SHP77 treated with DMSO at 0.1 percent for 48 hours (cell line): ENCODE results near the gene CRACR2B.

ENCODE experiments used
- DNase-seq: peaks from one replicate; lab custom pipeline; 2025; lab: John Stamatoyannopoulos, UW

The CRACR2B gene

DNA sequence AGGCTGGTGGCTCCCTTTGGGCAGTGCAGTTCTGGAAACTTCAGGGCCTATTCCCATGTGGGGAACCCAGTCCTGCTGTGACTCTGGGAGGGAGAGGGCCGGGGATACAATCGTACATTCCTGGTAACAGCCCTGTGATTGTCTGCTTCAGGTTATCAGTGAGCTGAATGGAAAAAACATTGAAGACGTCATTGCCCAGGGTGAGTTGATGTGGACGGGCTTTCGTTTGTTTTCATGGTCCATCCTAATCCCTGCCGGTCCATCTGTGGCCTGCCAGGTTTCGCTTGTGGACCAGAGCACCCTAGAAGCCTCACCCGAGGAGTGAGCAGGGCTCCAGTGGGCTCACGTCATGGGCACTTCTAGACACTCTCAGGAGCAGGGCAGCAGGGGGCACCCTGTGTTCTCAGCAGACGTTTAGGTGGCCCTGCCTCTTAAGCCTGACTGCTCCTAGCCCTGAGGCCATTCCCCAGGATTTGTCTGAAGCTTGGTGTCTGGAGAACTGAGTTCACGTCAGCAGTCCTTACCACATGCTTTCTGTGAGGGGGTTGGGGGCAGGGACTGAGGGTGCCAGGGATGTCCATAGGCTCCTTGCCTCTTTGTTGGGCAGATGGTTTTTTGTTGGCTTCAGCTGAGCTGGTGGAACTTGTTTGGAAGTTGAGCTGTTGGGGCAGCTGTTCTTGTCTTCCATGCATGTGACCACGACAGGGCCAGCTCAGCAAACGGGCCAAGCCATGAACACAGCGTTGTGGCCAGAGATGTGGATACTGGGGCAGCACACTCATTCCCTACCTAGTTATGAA, 16.1 kb upstream of the CRACR2B start:
- no peak for DNase-seq

DNA sequence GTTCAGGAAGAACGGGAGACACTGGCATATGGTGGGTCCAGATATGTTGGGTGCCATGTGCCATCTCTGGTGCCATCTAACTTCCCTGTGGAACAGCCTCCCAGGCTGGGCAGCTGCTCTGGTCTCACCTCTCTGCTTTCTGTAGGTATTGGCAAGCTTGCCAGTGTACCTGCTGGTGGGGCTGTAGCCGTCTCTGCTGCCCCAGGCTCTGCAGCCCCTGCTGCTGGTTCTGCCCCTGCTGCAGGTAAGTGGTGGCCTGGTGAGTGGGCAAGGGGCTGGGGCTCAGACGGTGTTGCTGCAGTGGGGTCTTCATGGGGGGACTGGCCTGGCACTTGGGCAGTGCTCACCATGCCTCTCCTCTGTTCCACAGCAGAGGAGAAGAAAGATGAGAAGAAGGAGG, 15.3 kb upstream of the CRACR2B start:
- DNase-seq = no peak

DNA sequence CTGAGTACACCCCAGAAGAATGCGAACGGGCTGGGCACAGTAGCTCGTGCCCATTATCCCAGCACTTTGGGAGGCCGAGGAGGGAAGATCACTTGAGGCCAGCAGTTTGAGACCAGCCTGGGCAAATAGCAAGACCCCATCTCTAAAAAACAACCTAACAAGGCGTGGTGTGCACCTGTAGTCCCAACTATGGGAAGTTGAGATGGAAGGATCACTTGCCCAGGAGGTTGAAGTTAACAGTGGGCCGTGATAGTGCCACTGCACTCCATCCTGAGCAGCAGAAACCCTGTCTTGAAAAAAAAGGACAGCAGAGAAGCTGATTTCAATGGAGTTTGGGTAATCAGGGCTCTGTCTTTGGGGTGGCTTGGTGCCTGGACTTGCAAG, 14.7 kb upstream of the CRACR2B start:
- DNase-seq = no peak

DNA sequence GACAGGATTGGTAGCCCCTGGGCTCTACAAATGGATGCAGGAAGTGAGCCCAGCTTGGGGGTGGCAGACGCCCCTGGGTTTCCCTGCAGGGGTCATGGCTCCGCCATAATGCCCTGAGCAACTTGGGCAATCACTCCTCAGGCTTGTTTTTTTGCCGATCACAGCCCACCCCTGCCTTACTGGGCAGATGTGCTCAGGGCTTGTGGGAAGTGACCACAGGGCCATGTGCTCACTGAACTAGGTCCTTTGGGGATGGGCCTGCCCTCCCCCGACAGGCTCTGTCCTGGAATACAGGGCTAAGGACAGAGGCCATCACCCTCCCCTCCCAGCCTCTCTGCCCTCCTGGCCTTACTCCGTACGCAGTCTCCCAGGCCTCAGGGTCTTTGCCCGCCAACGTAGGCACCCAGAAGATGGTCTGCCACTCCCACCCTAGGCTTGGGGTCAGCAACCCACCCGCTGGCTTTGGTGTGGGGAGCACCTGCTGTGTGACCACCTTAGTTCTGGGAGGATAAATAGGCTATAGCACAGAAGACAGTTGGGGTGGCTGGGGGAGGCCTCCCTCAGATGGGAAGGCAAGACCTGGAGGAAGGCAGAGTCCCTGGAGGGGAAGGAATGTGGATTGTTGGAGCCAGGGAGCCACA, 14.1 kb upstream of the CRACR2B start:
- DNase-seq = no peak

DNA sequence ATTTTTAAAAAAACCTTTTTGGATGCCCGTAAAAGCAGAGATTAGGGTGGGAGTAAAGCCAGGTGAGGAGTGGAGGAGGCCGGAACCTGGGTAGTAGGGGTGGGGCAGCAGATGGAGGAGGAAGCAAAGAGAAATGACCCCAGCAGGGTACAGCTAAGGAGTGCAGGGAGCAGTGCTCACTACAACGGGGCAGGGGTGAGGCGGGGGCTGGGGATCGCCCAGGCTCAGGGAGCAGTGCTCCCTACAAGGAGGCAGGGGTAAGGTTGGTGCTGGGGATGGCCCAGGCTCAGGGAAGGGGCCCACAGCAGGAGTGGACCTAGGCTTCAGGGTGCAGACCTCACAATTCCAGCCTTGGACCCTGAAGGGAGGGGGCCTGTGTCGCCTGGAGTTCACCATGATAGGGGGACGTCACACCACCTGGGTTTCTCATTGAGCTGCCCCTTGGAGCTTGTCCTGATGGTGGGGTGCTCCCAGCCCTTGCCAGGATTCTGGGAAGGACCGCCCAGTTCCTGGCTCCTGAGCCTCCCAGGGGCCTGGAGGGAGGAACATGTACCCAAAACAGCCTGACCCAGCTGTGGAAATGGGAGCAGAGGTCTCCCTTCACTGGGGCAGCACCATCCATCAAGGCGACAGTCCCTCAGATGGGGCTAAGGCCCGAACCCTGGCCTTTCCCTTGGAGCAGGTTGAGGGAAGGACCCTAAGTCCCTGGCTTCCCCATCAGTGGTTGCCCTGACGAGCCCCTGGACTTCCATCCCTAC, 11.9 kb upstream of the CRACR2B start:
- DNase-seq = no peak

DNA sequence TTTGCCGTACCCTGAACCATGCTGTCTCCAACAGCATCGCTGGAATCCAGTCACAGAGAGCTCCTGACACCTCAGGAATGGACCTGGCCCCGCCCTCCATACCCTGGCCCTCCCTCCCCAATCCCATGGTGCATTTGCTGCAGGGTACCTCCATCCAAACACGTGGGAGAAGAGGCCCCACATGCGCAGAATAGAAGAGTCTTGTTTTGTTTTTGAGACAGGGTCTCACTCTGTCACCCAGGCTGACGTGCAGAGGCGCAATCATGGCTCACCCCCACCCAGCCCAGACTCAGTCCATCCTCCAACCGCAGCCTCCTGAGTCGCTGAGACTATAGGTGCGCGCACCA, 11.3 kb upstream of the CRACR2B start:
- DNase-seq = no peak

DNA sequence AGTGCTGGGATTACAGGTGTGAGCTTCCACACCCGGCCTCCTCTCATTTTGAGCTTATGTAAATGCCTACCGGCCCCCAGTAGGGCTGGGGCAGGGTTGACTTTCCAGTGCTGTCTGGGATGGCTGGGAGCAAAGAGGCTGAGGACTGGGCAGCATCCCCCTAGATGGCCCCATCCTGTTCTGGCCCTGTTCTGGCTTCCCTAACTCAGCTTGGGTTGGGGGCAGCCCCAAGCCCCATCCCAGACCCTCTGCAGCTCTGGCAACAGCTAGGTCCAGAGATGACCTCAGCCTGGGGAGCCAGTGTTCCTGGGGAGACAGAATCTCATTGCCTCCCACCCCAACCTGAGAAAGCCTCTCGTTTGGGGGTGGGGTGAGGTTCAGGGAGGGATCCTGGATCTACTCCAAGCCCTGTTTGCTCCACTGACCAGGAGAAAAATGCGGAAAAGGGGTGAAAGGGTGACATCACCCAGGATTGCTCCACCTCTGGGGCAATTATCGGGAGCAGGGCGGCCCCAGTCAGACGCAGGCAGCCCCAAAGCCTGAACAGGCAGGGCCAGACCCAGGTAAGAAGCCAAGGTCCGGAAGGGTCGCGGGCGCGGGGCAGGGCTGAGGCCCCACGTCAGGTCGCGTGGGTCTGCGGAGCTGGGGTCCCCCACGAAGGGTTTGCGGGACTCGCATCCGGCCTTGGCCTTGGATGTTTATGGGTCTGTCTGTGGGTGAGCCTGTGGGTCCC, 9.2 kb upstream of the CRACR2B start, which contains the start of gene PNPLA2:
Gene PNPLA2 (plus strand): TSS at position 519 of the 733 bp plus-strand sequence. CDS start 805 bp downstream, outside the sequence.
- DNase-seq = no peak

DNA sequence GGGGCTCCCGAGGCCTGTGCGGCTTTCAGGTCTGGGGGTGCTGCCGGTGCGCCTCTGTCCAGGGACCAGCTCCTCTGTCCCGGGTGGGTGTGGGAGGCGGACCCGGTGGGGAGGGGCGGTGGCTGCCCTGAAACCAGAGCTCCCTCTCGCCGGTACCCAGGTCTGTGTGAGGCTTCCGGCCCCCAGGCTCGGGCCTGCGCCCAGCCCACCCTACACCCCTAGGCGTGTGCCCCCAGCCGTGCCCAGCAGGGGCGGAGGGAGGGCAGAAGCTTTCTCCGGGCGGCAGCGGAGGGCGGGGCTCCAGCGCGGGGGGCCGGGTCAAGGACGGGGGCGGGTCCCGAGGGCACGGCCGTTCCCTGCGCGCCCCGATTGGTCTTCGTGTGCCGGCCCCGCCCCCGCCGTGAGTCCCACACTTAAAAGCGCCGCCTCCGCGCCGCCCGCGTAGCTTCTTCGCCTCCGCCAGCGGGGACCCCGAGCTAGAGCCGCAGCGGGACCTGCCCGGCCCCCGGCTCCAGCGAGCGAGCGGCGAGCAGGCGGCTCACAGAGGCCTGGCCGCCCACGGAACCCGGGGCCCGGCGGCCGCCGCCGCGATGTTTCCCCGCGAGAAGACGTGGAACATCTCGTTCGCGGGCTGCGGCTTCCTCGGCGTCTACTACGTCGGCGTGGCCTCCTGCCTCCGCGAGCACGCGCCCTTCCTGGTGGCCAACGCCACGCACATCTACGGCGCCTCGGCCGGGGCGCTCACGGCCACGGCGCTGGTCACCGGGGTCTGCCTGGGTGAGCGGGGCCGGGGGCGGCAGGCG, 8.4 kb upstream of the CRACR2B start:
- DNase-seq = no peak

DNA sequence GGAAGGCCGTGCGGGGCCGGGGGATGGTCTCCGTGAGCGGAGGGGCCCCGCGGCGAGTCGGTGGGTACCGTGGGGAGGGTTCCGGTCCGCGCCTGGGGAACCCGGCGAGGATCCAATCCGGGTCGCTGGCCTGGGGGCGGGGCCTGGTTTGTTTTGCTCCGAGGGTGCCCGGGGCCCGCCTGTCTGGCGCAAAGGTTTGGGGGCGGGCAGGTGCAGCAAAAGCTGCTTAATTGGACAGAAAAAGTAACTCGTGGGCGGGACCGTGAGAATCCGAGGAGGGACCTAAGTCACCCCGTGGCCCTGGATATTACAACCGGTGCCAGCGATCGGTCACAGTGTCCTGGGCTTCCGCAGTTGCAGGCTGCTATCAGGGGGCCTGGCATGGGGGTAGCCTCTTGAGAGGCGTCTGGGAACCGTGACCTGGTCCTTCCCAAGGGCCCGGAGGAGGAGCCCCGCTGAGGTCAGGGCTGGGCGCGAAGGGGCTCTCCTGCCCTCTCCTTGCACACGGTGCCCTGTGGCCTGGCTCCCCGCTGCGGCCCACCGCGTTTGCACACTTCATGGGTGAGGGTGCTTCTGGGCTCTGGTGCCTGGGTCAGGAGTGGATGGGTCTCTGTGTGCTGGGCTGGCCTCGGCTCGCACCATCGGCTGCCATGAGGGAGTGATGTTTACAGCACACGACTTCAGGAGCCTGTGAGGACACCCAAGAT, 7.6 kb upstream of the CRACR2B start:
- DNase-seq = peak; percentile 17

DNA sequence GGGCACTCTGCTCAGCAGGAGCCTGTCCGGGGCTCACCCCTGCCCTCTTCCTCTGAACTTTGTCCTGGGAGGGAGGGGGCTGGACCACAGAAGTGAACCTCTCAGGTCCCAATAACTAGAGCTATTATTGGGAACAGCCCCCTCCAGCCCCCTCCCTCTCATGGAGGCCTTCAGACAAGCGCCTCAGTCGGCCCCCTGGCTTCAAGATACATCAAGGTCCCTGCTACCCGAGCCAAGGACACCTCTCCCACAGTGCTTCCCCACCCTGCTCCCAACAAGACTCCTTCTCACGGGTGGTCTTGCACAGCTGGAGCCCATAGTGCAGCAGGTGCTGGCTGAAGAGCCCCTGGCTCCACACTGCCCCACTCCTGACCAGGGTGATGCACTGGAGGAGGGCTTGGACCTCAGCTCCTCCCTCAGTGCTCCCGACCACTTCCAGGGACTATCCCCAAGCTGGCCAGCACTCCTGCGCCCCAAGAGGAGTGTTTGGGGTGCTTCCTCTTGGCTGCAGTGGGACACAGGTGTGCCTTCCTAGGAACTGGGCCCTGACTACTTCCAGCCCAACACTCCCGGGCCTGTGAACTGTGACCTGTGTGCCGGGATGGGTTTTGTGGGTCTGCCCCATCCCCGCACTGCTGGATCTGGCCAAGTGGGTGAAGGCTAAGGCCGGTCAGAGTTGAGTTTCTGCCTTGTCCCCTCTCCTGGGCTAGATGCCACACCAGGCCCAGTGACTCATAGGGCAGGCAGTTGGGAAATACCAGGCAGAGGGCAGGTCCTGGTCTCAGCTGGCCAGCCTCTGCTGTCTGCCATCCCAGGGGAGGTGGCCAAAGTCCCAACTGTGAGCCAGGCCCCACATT, 6.8 kb upstream of the CRACR2B start:
- no peak for DNase-seq

DNA sequence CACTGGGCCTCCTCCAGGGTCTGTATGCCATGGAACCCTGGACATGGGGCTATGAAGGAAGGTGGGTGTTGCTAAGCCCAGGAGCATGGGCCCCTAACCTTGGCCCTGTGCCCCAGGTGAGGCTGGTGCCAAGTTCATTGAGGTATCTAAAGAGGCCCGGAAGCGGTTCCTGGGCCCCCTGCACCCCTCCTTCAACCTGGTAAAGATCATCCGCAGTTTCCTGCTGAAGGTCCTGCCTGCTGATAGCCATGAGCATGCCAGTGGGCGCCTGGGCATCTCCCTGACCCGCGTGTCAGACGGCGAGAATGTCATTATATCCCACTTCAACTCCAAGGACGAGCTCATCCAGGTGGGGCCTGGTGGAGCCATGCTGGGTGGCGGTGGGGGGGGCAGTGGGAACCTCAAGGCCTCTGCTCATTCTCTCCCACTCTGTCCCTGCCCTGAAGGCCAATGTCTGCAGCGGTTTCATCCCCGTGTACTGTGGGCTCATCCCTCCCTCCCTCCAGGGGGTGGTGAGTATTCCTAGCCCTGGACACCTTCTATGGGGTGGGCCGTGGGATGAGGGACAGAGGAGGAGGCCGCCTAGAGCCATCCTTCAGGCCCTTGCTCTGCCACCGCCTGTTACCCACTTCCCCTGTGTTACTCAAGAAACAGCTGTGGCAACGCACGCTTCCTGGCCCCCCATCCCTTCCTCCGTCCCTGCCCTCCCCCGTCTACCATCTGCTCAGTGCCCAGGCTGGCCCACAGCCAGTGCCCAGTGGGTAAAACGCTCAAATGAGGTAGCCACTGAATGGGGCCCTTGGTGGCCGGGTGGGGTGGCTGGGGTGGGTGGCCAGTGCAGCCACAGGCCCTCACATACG, 6.0 kb upstream of the CRACR2B start:
- no peak for DNase-seq

DNA sequence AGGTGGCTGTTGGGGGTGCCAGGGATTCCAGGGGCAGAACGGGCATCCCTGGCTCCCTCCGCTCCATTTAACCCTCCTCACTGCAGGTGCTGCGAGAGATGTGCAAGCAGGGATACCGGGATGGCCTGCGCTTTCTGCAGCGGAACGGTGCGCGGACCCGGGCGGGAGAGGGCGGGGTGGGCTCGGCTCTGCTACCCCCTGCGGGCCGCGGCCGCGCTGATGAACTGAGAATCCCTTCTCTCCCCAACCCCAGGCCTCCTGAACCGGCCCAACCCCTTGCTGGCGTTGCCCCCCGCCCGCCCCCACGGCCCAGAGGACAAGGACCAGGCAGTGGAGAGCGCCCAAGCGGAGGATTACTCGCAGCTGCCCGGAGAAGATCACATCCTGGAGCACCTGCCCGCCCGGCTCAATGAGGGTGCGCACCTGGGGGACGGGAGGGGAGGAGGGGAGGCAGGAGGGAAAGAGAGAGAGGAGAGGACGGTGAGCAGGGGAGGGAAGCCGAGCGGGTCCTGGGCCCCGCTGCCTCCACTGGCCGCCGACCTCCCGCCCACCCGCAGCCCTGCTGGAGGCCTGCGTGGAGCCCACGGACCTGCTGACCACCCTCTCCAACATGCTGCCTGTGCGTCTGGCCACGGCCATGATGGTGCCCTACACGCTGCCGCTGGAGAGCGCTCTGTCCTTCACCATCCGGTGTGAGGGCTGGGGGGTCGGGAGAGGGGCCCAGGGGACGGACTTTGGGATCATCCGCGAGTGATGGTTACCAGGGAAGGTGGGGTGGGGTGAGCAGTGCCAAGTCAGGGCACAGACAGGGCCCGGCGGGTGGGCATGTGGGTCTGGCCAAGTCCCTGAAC, 4.1 kb upstream of the CRACR2B start:
- no peak for DNase-seq

DNA sequence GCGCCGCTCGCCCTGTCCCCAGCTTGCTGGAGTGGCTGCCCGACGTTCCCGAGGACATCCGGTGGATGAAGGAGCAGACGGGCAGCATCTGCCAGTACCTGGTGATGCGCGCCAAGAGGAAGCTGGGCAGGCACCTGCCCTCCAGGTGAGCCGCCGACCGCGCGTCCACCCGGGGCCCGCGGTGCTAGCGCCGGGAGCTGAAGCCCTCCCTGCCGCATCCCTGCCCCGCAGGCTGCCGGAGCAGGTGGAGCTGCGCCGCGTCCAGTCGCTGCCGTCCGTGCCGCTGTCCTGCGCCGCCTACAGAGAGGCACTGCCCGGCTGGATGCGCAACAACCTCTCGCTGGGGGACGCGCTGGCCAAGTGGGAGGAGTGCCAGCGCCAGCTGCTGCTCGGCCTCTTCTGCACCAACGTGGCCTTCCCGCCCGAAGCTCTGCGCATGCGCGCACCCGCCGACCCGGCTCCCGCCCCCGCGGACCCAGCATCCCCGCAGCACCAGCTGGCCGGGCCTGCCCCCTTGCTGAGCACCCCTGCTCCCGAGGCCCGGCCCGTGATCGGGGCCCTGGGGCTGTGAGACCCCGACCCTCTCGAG, 3.3 kb upstream of the CRACR2B start:
- DNase-seq = peak; percentile 45

DNA sequence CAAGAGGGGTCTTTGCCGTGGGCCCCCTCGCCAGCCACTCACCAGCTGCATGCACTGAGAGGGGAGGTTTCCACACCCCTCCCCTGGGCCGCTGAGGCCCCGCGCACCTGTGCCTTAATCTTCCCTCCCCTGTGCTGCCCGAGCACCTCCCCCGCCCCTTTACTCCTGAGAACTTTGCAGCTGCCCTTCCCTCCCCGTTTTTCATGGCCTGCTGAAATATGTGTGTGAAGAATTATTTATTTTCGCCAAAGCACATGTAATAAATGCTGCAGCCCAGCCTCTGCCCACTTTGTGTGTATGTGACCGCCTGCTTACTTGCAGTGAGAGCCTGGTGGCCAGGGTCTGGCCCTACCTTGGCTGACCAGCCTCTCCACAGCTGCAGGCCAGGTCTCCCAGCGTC, 2.8 kb upstream of the CRACR2B start:
- no peak for DNase-seq

DNA sequence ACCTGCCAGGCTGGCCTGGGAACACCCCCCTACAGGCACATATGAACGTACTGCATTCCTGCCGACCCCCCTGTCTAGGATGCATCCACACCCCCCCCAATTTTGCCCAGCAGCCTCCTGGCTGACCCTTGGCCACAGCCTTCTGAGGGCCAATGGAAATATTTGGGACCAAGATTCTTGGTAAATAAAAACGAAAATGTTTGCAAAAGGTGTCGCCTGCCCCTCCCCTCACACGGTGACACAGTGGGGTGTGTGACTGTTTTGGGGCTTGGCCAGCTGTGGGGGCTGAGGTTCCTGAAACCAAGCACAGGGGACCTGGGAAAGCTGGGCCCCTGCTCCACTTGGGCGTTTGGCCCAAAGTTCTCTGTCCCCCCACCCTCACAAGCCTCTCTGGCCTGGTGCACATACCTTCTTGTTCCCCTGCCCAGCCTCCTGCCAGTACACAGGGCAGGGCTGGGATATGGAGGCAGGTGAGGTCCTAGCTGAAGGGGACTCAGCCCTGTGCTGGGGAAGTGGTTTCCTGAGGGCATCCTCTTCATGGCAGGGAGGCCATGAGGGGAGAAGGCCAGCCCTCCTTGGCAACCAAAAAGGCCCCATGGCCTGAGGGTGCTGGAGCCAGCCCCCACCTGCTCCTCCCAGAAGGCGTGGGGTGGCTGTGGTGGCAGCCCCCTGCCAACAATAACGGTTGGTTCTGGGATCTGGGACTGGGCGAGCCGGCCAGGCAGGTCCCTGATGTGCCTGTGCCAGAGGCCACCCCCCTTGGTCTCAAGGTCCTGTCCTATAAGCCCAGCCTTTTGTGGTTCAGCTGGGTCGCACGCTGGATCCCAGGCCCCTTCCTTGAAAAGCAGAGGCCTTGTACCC, 2.1 kb upstream of the CRACR2B start:
- DNase-seq = no peak

DNA sequence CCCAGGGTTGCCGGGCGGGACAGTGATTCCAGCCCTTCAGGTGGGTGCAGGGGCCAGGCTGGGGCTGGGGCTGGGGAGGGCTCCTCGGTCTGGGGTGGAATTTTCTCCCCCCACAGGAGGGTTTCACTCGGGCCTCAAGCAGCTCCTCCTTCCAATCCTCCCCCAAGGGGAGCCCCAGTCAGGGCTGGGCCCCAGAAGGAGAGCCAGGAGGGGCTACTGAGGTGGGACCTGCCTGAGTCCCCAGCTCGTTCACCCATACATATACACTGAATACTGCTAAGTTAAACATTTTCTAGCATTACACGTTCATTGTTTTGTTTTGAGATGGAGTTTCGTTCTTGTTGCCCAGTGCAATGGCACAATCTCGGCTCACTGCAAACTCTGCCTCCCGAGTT, 1.5 kb upstream of the CRACR2B start:
- no peak for DNase-seq

DNA sequence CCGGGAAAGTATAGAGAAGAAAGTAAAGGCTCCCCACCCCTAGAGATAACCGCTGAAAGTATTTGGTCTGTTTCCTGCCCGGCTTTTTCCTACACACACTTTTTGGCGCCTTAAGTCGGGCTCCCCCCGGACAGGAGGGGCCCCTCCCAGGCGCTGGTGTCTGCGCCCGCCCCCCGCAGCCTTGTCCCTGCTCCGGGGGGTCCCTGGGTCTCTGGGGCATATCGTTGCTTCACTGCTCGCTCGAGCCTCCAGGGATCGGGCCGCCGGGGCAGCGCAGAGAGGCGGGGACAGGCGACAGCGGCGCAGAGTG, 928 bp upstream of the CRACR2B start:
- no peak for DNase-seq
